HG03457 (cell line): ENCODE results near the gene MED12.
"Not testable (repeated sequence)": the region's sequence is repeated elsewhere in the genome, so short reads cannot be mapped to it uniquely, and the experiment has no call there.

Experiments used
- ATAC-seq: cut with Tn5 transposase; IDR thresholded peaks from one replicate; pipeline ENCODE4 v1.9.1; 2021; ENCODE audit warnings: moderate number of reproducible peaks; ENCODE audit not compliant: unreplicated experiment

Gene MED12

DNA sequence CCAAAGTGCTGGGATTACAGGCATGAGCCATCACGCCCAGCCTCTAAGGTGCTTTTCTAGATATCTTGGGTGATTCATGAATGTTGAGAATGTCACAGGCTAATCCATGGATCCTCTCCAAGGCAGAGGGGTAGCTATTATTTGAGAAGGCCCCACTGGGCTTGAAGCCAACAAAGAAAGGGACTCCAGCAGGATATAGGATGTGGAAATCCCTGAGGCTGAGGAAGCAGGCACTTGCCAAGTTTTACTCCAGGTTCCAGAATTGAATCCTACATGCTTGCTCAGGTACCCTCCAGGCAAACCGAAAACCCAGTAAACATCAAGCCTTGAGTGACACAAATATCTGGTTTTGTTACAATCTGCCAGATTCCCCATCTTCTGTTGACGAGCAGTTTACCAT is 42.1 kb downstream of the MED12 start:
- ATAC-seq = no peak

DNA sequence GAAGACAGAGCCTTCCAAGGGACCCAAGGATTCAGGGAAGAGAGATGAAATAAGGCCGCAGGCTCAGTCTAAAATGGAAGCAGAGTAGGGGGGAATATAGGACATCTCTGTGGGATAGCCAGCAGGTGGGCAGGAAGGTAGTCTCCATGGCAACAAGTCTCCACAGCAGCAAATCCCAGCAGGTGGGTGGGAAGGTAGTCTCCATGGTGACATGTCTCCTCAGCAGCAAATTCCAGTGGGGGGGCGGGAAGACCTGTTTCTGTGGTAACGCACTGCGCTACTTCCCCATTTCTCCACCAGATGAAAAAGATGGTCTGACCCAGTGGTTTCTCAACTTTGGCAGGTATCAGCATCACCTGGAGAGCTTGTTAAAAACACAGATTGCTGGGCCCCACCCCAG is 44.6 kb downstream of the MED12 start:
- no peak for ATAC-seq

DNA sequence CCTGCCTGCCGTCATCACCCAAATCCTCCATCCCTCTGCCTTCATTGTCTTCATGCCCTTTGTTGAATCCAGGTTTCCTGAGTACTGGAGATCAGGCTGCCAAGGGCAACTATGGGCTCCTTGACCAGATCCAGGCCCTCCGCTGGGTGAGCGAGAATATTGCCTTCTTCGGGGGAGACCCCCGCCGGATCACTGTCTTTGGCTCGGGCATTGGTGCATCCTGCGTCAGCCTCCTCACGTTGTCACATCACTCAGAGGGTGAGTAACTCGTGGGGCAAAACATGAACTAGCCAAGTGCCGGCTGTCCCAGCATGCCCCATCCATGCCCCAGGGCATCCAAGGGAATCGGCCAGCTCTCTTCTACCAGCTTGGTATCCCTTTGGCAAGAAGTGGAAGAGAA is 45.7 kb downstream of the MED12 start:
- ATAC-seq = no peak

DNA sequence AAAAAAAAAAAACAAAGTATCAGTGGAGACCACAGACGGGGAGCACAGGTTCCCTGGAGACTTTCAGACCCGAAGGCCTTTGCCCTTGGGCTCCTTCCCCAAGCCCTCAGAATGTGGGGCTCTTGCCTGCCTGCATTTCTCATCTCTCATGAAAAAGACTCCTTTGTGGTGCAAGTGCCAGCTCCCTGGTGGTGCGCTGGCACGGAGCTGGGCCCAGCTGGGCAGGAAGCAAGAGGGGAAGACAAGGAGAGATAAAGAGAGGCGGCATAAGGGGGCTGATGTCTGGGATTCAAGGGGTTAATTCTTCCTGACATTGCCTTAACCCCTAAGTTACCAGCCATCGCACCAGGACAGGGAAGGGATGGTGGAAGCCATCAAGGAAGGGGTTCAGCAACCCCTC is 48.1 kb downstream of the MED12 start:
- ATAC-seq = no peak

DNA sequence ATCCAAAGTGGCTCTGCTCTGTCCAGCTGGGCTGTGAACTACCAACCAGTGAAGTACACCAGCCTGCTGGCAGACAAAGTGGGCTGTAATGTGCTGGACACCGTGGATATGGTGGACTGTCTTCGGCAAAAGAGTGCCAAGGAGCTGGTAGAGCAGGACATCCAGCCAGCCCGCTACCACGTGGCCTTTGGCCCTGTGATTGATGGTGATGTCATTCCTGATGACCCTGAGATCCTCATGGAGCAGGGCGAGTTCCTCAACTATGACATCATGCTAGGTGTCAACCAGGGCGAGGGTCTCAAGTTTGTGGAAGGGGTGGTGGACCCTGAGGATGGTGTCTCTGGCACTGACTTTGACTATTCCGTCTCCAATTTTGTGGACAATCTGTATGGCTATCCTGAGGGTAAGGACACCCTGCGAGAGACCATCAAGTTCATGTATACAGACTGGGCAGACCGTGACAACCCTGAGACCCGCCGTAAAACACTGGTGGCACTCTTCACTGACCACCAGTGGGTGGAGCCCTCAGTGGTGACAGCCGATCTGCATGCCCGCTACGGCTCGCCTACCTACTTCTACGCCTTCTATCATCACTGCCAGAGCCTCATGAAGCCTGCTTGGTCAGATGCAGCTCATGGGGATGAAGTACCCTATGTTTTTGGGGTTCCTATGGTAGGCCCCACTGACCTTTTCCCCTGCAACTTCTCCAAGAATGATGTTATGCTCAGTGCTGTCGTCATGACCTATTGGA is 48.8 kb downstream of the MED12 start:
- no peak for ATAC-seq

DNA sequence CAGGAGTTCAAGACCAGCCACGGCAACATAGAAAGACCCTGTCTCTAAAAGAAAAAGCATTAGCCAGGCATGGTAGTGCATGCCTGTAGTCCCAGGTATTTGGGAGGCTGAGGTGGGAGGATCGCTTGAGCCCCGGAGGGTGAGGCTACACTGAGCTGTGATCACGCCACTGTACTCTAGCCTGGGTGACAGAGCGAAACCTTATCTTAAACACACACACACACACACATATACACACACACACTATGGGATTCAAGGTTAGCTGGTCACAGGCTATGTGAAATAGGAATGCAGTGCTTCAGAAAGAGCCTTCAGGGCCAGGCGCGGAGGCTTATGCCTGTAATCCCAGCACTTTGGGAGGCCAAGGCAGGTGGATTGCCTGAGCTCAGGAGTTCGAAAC is 49.7 kb downstream of the MED12 start:
- no peak for ATAC-seq

DNA sequence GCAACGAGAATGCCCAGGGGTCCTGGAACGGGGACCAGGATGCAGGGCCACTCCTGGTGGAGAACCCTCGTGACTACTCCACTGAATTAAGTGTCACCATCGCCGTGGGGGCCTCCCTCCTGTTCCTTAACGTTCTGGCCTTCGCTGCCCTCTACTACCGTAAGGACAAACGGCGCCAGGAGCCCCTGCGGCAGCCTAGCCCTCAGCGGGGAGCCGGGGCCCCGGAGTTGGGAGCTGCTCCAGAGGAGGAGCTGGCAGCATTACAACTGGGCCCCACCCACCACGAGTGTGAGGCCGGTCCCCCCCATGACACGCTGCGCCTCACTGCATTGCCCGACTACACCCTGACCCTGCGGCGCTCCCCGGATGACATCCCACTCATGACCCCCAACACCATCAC is 51.2 kb downstream of the MED12 start:
- no peak for ATAC-seq

DNA sequence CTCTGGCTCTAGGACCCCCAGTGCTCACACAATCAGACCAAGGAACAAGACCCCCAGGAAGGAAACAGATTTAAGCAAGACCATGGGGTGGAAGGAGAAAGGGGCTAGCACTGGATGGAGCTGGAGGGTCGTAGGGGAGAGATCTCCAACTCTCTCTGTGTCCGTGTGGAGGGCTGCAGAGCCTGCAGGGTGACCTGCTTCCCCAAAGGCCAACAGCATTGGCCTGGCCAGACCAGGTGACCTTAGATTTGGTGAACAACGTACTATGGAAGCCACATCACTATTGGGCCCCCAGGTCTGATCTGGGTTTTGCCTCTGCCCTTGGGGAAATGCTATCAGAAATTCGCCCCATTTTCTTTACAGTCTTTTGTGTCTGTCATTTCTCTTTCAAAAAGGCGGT is 52.3 kb downstream of the MED12 start:
- ATAC-seq = no peak

DNA sequence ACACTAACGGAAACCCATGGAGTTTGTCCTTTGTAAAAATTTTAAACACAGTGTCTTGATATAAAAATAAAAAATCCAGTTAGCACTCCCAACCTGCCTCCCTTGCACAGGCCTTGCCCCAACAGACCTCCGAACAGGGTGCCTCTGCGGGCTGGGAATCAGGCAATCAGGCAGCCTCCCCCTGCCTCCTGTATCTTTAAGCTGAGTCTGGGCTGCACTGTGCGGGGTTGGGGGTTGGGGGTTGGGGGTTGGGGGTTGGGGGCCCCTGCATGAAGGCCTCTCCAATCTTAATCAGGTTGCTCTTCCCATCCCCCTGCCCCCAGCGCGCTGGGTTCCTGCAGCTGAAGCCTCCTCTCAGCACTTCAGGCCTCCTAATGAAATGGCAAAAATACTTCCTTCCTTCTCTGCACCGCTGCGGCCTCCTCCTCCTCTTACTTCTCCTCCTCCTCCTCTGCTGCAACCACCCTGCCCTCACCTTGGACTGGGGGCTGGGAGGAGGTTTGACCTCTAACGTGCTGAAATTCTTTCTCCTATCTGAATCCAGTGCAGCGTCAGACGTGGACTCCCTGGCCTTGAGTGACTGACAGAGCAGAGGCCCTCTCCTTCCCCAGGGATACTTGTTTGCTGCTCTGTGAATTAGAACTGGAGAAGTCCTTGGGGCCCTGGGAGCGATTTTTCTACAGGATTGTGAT is 52.9 kb downstream of the MED12 start:
- ATAC-seq = no peak

DNA sequence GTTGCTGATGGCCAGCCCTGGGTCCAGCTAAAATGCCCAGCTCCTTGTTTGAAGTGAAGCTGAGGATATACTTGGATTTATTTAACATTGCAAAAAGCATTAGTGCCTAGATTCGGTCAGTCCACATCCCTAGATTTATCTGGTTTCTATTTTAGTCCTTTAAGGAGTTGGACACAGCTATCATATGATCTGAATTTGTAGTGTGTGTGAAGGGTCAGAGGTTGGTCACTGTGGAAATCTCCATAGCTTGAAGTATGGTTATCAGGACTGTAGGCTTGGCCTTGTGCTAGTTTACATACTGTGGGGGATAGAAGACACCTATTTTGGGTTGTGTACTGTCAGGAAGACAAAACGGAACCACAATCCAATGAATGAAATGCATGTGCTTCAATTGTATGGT is 55.0 kb downstream of the MED12 start:
- ATAC-seq = no peak

DNA sequence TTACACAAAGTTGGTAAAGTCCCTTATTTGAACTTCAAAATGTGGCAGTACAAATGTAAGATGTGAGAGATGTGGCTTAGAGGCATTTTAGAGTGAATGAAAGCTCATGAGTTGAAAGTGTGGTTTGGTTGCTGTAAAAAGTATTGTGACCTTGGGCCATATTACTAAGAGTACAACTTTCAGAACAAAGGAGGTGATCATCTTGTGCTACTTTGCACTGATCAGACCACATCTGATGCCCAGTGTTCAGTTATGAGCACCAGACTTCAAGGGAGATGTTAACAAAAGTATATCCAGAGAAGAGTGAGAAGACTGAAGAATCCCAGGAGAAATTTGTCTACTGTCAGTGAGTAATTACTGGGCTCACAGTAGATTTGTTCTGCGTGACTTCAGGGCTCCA is 56.4 kb downstream of the MED12 start:
- ATAC-seq = no peak

DNA sequence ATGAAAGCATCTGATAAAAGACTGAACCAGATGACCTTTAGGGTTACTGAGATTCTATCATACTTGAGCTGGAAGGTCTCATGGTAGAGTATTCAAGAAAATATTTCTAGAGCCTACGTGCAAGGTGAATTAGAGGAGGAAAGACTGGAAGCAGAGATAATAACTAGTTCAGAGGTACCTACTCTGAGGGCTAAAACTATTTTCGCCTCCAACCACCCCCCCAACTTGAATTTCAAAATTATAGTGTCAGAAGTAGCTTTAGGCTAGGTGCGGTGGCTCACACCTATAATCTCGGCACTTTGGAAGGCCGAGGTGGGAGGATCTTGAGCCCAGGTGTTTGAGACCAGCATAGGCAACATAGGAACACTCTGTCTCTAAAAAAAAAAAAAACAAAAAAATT is 57.1 kb downstream of the MED12 start:
- ATAC-seq = no peak

DNA sequence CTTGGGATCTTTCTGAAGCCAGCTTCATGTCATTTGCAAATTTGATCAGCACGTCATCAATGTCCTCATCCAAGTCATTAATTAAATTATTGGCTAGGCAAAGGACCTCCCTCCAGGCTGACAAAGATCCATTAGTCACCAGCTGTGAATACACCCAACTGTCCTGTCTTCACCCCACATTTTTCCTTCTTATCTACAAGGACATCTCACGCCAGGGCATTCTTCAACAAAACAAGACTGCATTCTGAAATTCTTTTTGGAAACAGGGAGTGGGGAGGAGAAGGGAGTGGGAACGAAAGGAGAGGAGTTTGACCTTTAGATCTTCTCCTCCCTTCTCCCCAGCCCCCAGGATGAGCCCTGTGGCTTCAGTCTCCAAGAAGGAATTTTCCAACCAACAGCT is 58.9 kb downstream of the MED12 start:
- ATAC-seq = no peak

DNA sequence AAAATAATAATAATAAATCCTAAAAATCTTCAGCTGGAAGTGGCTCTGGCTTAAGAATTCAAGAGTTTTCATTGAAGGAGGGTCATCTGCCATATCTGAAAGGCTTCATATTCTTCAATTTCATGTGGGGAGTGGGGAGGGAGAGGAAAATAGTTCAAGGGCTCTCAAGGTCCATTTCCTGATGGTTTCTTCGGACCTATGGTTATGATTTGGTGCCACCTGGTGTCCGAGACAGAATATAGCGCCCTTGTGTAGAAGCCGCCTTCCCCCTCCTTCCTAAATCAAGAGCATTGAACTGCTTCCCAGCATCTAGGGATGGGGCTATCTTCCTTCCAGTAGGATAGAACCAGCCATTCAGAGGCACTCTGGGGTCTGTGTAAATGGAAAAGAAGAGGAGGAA is 60.5 kb downstream of the MED12 start:
- ATAC-seq = no peak

DNA sequence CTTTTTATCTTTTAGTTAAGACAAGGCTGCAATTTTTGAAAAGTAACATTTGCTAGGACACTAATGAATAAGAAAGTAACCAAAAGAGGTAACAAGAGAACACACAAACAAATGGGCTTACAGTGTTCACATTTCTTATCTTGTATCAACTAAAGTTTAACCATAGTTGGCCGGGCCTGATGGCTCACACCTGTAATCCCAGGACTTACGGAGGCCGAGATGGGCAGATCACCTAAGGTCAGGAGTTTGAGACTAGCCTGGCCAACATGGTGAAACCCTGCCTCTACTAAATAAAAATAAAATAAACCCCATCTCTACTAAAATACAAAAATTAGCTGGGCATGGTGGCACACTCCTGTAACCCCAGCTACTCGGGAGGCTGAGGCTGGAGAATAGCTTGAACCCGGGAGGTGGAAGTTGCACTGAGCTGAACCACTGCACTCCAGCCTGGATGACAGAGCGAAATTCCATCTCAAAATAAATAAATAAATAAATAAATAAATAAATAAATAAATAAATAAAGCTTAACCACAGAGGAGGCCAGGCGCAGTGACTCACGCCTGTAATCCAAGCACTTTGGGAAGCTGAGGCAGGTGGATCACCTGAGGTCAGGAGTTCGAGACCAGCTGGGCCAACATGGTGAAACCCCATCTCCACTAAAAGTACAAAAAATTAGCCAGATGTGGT is 62.3 kb downstream of the MED12 start:
- ATAC-seq = not testable (repeated sequence)

DNA sequence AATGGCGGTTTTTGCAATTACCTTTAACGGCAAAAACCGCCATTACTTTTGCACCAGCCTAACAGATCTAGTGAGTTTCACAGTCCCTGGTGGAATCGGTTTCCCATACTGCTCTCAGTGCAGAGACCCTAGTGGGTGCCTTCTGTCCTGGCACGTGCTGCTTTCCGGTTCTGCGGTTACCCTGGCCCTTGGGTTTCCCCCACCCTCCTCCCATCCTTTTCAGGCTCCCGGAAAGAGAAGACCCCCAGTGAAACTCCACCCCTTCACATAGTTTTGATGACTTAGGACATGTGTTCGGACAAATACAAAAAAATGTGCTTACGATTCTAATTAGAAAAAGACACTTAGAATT is 63.1 kb downstream of the MED12 start:
- ATAC-seq = peak; percentile 33

DNA sequence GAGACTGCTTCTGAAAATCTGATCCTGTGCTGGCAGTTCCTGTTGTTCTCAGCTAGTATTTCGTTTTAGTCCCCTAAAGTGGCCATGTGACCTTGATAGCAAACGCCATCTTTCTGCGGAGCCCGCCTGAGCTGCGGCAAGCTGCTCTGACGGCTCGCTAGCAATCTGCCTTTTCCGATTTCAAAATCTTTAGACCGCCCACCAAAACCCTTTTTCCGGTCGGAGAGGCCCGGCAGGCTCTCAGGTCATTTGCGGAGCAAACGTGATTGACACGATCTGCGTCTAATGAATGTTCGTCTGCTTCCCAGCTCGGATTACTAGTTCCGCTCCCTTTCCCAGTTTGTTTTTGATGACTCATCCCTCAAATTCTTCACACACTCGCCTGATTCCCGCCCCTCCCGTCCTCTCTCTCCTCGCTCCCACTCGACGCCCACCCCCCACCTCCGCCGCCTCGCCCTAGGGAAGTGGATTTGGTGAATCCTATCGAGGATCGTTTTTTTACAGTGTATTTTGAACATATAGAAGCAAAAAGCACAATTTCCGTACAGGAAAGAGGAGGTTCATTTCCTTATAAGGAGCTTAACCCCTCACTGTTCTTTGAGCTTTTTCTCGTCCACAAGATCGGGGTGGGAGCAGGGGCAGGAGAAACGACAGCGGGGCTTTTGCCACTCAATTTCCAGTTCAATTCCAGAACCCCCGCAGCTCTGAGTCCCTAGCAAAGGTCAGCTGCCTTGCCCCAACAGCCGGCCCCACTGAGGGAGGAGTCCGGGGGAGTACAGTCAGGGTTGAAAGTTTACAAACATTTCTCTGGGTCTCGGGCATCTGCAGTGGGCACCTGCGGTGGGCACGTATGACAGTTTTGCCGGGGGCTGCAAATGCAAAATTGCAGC is 63.8 kb downstream of the MED12 start:
- peak; percentile 69 for ATAC-seq

DNA sequence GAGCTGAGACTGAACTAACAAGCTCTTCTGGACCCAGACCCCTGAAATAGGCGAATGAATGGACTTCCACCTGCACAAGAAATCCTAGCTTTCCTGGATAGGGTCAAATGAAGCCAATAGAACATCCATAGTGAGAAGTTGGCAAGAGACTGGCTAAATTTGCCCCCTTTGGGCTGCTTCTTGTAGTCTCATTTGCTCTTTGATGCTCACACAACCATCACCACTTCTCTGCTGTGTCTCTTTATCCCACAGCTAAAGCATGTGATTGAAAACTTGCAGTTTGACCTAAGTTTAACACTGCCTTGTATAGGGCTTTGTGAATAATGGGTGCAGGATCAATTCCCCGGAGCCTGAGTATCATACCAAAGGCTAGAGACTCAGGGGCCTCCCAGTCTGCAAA is 64.5 kb downstream of the MED12 start:
- no peak for ATAC-seq

DNA sequence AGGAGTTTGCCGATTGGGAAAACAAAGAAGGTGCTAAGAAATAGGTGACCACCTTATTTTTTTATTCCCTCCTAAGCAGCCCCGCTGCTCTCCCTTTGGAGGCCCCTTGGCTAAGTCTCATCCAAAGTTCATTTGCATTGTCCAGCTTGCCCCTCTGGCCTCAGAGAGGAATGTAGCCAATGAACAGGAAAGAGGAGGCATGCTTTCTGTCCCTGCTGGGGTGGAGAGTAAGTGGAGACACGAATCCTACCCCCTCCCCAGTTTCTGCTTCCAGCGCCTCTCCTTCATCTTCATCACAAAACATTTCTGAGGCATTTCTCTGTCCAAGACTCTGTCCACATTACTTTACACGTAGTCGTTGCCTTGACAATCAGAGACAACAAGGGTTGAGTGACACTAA is 64.9 kb downstream of the MED12 start:
- ATAC-seq = no peak

DNA sequence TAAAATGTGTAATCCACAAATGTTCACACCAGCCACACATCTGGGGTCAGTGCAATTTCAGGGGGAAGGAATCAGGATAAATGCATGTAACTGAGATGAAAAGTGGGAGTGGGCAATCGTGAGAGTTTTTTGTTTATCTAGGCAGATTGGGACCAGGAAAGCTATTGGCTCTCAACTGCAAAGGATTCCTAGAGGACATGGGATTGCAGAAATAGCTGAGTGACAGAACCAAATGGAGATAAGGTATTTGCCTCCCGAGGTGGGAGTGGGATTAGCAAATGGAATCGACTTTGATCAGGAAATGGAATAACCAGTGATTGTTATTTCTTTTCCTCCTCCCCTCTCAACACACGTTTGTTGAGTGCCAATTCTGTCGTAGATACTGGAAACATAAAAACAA is 65.7 kb downstream of the MED12 start:
- no peak for ATAC-seq

DNA sequence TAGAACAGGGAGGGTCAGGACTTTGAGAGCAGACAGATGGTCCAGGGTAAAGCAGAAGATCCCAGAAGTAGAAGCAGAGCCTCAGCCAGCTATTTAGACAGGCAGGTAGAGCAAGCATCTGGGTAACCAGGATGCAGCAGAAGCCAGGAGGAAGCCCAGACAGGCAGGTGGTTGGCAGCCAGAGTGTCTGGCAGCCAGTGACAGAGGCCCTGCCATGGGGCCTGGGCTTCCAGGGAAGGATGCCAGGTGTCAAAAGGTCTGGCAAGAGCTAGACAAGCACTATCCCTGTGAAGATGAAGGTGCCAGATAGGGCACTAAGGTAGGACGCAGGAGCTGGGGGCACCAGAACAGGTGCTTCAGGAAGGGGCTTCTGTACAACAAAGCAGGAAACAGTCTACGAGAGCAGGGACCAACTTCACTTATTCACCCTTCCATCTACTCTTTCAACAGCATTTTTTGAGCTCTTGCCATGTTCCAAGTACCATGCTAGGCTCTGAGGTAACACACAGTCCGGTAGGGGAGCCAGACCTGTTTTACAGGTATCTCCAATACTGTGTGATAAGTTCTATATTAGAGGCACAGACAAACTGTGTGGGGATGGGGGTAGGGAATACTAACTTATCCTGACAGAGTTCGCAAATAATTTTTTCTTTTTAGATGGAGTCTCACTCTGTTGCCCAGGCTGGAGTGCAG is 66.6 kb downstream of the MED12 start:
- no peak for ATAC-seq
